Activated naive CD8-positive, alpha-beta T cell (primary cell): ENCODE data around the gene KCNE5.
"Not testable (repeated sequence)": the region's sequence is repeated elsewhere in the genome, so short reads cannot be mapped to it uniquely, and the experiment has no call there.

Experiments
- H3K27ac Mint-ChIP-seq: one replicate; pipeline ENCODE4 v1.8.0; 2021; ENCODE audit warnings: mixed read lengths
- H3K27me3 Mint-ChIP-seq: one replicate; pipeline ENCODE4 v1.8.0; 2021; ENCODE audit warnings: mixed read lengths
- H3K36me3 Mint-ChIP-seq: one replicate; pipeline ENCODE4 v1.8.0; 2021; ENCODE audit warnings: mixed read lengths
- H3K4me1 Mint-ChIP-seq: one replicate; pipeline ENCODE4 v1.8.0; 2021; ENCODE audit warnings: low read depth, mixed read lengths
- H3K4me3 Mint-ChIP-seq: one replicate; pipeline ENCODE4 v1.8.0; 2021; ENCODE audit warnings: mild to moderate bottlenecking, mixed read lengths
- H3K9me3 Mint-ChIP-seq: one replicate; pipeline ENCODE4 v1.8.0; 2021; ENCODE audit warnings: low read depth, mixed read lengths

KCNE5 gene, protein sequence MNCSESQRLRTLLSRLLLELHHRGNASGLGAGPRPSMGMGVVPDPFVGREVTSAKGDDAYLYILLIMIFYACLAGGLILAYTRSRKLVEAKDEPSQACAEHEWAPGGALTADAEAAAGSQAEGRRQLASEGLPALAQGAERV

DNA sequence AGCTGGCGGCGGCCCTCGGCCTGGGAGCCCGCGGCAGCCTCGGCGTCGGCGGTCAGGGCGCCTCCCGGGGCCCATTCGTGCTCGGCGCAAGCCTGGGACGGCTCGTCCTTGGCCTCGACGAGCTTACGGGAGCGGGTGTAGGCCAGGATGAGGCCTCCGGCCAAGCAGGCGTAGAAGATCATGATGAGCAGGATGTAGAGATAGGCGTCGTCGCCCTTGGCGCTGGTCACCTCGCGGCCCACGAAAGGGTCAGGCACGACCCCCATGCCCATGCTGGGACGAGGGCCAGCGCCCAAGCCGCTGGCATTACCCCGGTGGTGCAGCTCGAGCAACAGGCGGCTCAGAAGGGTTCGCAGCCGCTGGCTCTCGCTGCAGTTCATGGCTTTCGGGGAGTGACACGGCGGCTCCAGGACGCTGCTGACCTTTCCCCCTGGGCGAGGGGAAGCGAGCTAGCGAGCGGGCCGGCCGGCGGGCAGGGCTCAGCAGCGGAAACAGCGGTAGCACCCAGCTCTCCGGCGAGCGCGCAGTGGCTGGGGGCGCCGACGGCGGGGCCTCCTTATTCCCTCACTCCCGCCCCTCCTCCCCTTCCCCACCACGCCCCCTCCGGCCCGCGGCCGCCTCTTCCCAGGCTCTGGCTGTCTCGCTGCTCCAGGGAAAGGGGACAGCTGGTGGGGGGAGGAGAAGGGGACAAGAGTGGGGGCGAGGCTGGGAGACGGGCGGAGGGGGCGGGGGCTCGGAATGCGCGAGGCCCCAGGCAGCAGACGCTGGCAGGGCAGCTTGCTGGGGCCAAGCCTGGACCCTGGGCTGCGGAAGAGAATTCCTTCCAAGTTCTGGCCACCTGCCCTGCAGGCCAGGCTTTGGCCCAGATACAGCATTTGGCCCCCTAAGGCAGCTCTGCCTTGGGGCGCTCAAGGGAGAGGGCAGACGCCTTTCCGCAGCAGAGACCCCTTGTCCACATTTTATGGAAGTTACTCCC, at the start of gene KCNE5:
Gene KCNE5, minus strand, starts transcription at position 532 of the 976 bp plus-strand sequence. Its CDS starts 152 bp downstream, at position 380.
- no peaks in the 10 kb centered on the region for H3K4me1 Mint-ChIP-seq
- no peak within 1 kb of the TSS for H3K27ac Mint-ChIP-seq
- H3K4me3 Mint-ChIP-seq = no peak within 1 kb of the TSS

GRCh38 chrX:109672239-109672638, 47.3 kb upstream of the KCNE5 start:
- Mint-ChIP-seq H3K27me3 (no peaks in the 10 kb centered on the region), H3K36me3 (peaks cover 11% of the 10 kb centered on the region), H3K27ac (no peak overlapping the region), H3K4me1 (no peaks in the 10 kb centered on the region), H3K9me3 (no peaks in the 10 kb centered on the region), H3K4me3 (no peak overlapping the region)

More for the DNA sequence above, at the start of gene KCNE5:
- Mint-ChIP-seq H3K27me3 (no peaks in the 10 kb centered on the region), H3K36me3 (no peaks in the 10 kb centered on the region), H3K9me3 (no peaks in the 10 kb centered on the region)

DNA sequence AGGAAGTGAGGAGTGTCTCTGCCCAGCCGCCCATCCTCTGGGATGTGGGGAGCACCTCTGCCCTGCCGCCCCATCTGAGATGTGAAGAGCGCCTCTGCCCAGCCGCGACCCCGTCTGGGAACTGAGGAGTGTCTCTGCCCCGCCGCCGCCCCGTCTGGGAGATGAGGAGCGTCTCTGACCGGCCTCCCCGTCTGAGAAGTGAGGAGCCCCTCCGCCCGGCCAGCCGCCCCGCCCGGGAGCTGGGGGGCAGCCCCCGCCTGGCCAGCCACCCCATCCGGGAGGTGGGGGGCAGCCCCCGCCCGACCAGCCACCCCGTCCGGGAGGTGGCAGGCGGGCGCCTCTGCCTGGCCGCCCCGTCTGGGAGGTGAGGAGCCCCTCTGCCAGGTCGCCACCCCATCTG, 46.2 kb upstream of the KCNE5 start:
- H3K27me3 Mint-ChIP-seq, H3K27ac Mint-ChIP-seq, H3K9me3 Mint-ChIP-seq, H3K4me3 Mint-ChIP-seq, H3K4me1 Mint-ChIP-seq: not testable (repeated sequence)
- peaks cover 13% of the 10 kb centered on the region for H3K36me3 Mint-ChIP-seq

- Mint-ChIP-seq H3K36me3 (peaks cover 12% of the 10 kb centered on the region), H3K4me1 (no peaks in the 10 kb centered on the region), H3K27ac (no peak overlapping the region), H3K4me3 (no peak overlapping the region), H3K27me3 (no peaks in the 10 kb centered on the region), H3K9me3 (no peaks in the 10 kb centered on the region)
Observed at GRCh38 chrX:109667986-109668385, 43.0 kb upstream of the KCNE5 start.

- Mint-ChIP-seq H3K36me3 (peaks cover 22% of the 10 kb centered on the region), H3K27ac (no peak overlapping the region), H3K4me3 (no peak overlapping the region), H3K9me3 (peaks cover 7% of the 10 kb centered on the region), H3K27me3 (no peaks in the 10 kb centered on the region), H3K4me1 (no peaks in the 10 kb centered on the region)
Observed at GRCh38 chrX:109660435-109661143, 35.6 kb upstream of the KCNE5 start.

DNA sequence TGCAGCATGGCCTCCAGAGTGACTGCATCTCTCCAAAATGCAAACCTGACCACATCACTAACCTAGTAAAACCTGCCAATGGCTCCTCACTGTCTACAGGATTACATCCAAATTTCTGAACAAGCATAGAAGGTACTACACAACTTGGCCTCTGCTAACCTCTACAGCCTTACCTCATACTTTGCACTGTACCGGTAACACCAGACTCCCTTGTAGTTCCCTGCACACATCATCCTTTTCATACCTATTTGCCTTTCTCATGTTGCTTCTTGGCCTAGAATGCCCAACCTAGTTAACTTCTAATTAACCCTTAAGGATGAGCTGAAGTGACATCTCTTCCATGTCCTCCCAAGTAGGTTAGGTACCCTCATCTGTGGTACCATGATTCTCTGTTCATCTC, 33.4 kb upstream of the KCNE5 start:
- no peak overlapping the region for H3K4me3 Mint-ChIP-seq
- no peaks in the 10 kb centered on the region for H3K4me1 Mint-ChIP-seq
- H3K27me3 Mint-ChIP-seq = no peaks in the 10 kb centered on the region
- peaks cover 29% of the 10 kb centered on the region for H3K36me3 Mint-ChIP-seq
- H3K9me3 Mint-ChIP-seq = peaks cover 7% of the 10 kb centered on the region
- H3K27ac Mint-ChIP-seq = peak overlapping the region; percentile 58

DNA sequence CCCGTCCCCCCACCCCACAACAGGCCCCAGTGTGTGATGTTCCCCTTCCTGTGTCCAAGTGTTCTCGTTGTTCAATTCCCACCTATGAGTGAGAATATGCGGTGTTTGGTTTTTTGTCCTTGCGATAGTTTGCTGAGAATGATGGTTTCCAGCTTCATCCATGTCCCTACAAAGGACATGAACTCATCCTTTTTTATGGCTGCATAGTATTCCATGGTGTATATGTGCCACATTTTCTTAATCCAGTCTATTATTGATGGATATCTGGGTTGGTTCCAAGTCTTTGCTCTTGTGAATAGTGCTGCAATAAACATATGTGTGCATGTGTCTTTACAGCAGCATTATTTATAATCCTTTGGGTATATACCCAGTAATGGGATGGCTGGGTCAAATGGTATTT, 32.4 kb upstream of the KCNE5 start:
- H3K9me3 Mint-ChIP-seq, H3K27me3 Mint-ChIP-seq, H3K27ac Mint-ChIP-seq, H3K4me1 Mint-ChIP-seq, H3K4me3 Mint-ChIP-seq: not testable (repeated sequence)
- peaks cover 29% of the 10 kb centered on the region for H3K36me3 Mint-ChIP-seq

DNA sequence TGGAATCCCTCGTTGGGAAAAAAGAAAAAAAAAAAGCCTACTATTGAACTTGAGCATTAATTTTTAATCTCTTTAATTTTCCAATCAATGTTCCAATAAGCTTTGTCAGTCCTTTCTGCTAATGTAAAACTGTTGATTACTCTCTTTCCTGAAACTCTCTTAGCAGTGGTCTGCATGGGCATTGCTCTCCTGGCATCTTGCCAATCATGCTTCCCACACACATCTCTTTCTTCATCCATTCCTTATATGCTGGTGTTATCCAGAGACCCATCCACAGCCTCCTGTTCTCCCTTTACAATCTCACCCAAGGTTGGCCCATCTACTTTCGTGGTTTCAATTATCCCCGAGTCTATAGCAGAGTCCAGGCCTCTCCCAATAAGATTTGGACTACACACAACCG, 31.8 kb upstream of the KCNE5 start:
- H3K27ac Mint-ChIP-seq = no peak overlapping the region
- H3K4me1 Mint-ChIP-seq = no peaks in the 10 kb centered on the region
- peaks cover 29% of the 10 kb centered on the region for H3K36me3 Mint-ChIP-seq

GRCh38 chrX:109655502-109656201, 30.7 kb upstream of the KCNE5 start:
- Mint-ChIP-seq H3K36me3 (peaks cover 28% of the 10 kb centered on the region), H3K27ac (no peak overlapping the region)

More for the DNA sequence above, 31.8 kb upstream of the KCNE5 start:
- peaks cover 7% of the 10 kb centered on the region for H3K9me3 Mint-ChIP-seq
- H3K4me3 Mint-ChIP-seq = no peak overlapping the region
- H3K27me3 Mint-ChIP-seq = no peaks in the 10 kb centered on the region

GRCh38 chrX:109654516-109655109, 29.6 kb upstream of the KCNE5 start:
- no peak overlapping the region for H3K4me3 Mint-ChIP-seq
- H3K36me3 Mint-ChIP-seq = peaks cover 26% of the 10 kb centered on the region
- H3K27me3 Mint-ChIP-seq = no peaks in the 10 kb centered on the region
- no peak overlapping the region for H3K27ac Mint-ChIP-seq
- no peaks in the 10 kb centered on the region for H3K4me1 Mint-ChIP-seq
- H3K9me3 Mint-ChIP-seq = peaks cover 7% of the 10 kb centered on the region

More at GRCh38 chrX:109655502-109656201, 30.7 kb upstream of the KCNE5 start:
- Mint-ChIP-seq H3K4me3 (no peak overlapping the region), H3K27me3 (no peaks in the 10 kb centered on the region), H3K4me1 (no peaks in the 10 kb centered on the region), H3K9me3 (peaks cover 7% of the 10 kb centered on the region)

DNA sequence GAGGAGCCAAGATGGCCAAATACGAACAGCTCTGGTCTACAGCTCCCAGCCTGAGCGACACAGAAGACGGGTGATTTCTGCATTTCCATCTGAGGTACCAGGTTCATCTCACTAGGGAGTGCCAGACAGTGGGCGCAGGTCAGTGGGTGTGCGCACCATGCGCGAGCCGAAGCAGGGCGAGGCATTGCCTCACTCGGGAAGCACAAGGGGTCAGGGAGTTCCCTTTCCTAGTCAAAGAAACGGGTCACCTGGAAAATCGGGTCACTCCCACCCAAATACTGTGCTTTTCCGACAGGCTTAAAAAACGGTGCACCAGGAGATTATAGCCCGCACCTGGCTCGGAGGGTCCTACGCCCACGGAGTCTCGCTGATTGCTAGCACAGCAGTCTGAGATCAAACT, 19.7 kb upstream of the KCNE5 start:
- H3K4me1 Mint-ChIP-seq, H3K27me3 Mint-ChIP-seq, H3K27ac Mint-ChIP-seq, H3K9me3 Mint-ChIP-seq, H3K36me3 Mint-ChIP-seq, H3K4me3 Mint-ChIP-seq: not testable (repeated sequence)

- Mint-ChIP-seq H3K27me3 (no peaks in the 10 kb centered on the region), H3K4me1 (peaks cover 3% of the 10 kb centered on the region), H3K9me3 (no peaks in the 10 kb centered on the region), H3K36me3 (peaks cover 7% of the 10 kb centered on the region), H3K4me3 (no peak overlapping the region), H3K27ac (no peak overlapping the region)
Observed at GRCh38 chrX:109643687-109644086, 18.7 kb upstream of the KCNE5 start.

GRCh38 chrX:109638158-109638557, 13.2 kb upstream of the KCNE5 start:
- Mint-ChIP-seq H3K9me3 (no peaks in the 10 kb centered on the region), H3K4me3 (no peak overlapping the region), H3K27ac (no peak overlapping the region), H3K36me3 (peaks cover 9% of the 10 kb centered on the region), H3K27me3 (no peaks in the 10 kb centered on the region), H3K4me1 (peaks cover 2% of the 10 kb centered on the region)

DNA sequence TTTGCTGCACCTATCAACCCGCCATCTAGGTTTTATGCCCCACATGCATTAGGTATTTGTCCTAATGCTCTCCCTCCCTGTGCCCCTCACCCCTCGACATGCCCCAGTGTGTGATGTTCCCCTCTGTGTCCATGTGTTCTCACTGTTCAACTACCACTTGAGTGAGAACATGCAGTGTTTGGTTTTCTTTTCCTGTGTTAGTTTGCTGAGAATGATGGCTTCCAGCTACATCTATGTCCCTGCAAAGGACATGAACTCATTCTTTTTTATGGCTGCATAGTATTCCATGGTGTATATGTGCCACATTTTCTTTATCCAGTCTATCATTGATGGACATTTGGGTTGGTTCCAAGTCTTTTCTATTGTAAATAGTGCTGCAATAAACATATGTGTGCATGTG, 12.5 kb upstream of the KCNE5 start:
- not testable (repeated sequence) for H3K9me3 Mint-ChIP-seq, H3K36me3 Mint-ChIP-seq, H3K27me3 Mint-ChIP-seq, H3K4me1 Mint-ChIP-seq, H3K4me3 Mint-ChIP-seq, H3K27ac Mint-ChIP-seq
